ENCODE data around the gene GATD1.

Gene GATD1

DNA sequence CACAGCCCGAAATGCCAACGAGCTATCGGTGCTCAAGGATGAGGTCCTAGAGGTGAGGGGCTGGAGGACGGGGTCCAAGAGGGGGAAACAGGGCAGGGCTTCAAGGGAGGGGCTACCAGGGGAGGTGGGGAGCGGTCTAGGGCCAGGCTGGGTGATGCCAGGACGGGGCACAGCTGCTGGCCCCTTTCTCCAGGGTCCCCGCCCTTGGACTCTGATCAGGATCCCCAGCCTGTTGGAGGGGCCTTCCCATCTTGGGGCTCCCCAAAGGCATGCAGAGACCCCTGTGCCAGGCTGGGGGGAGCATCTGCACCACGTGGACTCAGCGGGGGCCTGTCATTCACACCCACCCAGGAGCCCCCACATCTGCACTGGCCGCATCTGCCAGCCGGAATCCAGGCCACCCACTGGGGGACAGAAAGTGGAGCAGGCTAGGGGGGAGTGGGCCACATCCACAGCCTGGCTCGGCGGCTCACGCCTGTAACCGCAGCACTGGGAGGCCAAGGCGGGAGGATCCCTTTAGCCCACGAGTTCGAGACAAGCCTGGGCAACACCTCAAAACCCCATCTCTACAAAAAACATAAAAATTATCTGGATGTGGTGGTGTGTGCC is 52.4 kb downstream of the GATD1 start:
- DNase-seq = no peak

DNA sequence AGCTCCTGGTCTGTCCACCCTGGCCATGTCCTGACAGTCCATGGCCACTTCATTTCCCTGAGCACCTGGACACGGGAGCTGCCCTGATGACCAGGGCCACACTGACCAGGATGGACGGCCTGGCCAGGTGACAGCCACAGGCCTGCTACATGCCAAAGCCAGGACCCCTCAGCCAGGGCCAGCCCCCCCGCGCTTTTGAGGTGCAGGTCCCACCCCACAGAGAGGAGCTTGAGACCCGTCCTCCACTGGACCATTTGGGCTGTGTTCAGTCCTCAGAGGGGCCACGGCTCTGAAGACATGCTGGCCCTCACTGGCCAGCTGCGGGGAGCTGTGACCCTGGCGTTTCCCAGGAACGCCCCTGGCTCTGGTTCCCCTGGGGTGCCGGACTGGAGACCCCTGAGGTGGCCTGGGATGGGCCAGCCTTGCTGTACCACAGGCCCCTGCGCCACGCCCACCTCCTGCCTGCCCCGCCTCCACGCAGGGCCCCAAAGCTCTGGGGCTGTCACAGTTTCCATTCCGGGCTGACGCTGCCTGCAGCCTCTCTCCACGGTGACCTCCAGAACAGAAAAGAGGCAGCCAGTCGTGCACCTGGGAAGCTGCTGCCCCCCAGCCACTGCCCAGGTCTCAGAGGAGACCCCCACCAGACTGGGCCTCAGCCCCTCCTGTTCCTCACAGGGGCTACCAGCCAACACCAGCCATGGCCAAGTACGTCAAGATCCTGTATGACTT is 53.1 kb downstream of the GATD1 start:
- no peak for DNase-seq

DNA sequence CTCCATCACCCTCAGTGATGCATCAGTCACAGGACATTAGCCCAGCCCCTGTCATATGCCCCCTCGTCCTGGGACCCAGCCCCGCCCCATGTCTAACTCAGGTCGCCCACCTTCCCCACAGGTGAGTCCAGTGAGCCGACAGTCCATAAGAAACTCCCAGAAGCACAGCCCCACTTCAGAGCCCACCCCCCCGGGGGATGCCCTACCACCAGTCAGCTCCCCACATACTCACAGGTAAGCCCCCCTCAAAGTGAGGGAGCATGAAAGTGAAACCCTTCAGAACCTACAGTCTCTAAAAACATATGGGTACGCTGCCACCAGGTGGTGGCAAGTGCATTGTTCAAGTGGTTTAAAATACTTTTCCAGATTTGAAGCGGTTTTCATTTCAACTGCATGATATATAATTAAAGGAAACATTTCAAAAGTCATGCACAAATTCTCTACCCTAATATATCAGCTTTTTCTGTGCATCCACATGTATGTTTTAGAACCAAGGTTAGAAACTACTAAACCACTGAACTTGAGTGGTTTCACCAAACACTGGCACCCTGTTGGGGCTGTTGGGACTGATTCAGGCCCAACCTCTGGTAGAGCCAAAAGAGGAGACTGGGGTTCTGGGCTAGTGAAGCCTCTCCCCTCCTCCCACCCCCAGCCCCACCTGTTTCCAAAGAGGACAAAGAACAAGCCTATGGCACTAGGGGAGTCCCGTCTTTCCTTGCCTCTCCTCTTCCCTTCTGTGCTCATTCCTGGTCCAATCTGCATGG is 54.0 kb downstream of the GATD1 start:
- peak; percentile 62 for DNase-seq

DNA sequence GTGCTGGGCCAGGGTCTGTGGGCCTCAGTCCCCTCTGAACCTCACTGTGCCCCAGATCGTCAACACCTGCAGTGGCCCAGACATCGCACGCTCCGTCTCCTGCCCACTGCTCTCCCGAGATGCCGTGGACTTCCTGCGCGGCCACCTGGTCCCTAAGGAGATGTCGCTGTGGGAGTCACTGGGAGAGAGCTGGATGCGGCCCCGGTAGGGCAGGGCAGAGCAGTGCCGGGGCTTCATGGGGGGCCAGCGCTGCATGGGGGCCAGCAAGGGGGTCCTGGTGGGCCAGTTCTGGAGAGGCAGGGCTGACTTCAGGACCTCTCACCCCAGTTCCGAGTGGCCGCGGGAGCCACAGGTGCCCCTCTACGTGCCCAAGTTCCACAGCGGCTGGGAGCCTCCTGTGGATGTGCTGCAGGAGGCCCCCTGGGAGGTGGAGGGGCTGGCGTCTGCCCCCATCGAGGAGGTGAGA is 54.9 kb downstream of the GATD1 start:
- DNase-seq = no peak

DNA sequence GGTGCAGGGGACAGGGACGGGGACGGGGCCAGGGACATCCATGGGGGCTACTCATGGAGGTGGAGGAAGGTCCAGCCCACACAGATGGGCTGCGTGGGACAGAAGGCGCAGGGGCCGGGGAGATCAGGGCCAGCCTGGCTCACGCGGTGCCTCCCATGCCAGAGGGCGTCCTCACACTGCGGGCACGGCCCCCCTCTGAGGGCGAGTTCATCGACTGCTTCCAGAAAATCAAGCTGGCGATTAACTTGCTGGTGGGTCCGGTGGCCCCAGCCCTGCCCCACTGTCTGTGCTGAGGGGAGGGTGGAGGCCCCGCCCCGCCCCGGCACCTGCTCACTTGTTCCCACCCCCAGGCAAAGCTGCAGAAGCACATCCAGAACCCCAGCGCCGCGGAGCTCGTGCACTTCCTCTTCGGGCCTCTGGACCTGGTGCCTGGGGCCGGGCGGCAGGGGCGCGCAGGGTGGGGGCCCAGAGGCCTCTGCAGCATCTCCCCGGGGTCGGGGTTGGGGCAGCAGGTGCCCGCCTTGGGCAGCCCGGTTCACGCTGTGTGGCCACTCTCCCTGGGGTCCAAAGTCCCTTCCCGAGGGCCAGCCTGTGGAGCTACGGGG is 55.4 kb downstream of the GATD1 start:
- peak; percentile 68 for DNase-seq

DNA sequence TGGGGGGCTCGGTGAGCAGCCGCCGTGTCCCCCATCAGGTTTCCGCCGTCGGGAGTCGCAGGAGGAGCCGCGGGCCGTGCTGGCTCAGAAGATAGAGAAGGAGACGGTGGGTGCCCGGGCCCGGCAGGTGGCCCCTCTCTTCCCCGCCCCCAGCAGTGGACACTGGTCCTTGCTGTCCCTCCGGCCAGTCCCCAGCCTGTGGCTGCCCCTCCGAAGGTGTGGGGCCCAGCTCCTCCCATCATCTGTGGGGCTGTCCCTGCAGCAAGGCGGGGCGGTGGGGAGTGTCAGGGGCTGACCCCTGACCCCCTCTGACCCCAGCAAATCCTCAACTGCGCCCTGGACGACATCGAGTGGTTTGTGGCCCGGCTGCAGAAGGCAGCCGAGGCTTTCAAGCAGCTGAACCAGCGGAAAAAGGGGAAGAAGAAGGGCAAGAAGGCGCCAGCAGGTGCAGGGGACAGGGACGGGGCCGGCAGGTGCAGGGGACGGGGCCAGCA is 56.0 kb downstream of the GATD1 start:
- no peak for DNase-seq

DNA sequence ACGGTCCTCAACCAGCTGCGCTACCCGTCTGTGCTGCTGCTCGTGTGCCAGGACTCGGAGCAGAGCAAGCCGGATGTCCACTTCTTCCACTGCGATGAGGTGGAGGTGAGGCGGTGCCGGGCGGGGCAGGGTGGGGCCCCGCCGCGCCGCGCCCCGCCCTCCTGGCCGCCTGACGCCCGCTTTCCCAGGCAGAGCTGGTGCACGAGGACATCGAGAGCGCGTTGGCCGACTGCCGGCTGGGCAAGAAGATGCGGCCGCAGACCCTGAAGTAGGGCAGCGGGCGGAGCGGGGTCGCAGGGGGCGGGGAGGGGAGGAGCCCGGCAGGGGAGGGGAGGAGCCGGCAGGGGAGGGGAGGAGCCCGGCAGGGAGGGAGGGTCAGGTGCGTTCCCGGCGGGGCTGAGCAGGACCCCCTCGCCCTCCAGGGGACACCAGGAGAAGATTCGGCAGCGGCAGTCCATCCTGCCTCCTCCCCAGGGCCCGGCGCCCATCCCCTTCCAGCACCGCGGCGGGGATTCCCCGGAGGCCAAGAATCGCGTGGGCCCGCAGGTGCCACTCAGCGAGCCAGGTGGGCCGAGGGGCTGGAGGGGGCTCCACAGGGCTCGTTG is 56.5 kb downstream of the GATD1 start:
- peak; percentile 53 for DNase-seq

DNA sequence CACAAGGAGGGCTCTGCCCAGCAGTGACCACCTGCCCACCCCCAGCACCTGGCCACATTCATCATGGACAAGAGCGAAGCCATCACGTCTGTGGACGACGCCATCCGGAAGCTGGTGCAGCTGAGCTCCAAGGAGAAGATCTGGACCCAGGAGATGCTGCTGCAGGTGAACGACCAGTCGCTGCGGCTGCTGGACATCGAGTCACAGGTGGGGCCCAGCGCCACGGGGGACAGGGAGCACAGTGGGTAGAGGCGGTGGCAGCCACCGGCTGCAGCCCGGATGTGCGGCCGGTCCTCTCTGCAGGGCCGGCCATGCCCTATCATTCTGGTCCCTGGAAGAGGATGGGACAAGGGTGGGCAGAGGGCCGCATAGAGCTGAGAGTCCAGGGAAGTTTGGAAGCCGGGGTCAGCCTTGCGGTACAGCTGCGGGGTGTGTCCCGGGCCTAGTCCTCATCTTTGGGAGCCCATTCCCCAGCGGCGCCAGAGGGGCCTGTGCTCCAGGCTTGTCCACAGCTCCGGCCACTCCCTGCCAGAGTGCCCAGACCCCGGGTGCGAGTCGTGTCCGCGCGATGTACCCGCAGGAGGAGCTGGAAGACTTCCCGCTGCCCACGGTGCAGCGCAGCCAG is 57.2 kb downstream of the GATD1 start:
- DNase-seq = no peak

DNA sequence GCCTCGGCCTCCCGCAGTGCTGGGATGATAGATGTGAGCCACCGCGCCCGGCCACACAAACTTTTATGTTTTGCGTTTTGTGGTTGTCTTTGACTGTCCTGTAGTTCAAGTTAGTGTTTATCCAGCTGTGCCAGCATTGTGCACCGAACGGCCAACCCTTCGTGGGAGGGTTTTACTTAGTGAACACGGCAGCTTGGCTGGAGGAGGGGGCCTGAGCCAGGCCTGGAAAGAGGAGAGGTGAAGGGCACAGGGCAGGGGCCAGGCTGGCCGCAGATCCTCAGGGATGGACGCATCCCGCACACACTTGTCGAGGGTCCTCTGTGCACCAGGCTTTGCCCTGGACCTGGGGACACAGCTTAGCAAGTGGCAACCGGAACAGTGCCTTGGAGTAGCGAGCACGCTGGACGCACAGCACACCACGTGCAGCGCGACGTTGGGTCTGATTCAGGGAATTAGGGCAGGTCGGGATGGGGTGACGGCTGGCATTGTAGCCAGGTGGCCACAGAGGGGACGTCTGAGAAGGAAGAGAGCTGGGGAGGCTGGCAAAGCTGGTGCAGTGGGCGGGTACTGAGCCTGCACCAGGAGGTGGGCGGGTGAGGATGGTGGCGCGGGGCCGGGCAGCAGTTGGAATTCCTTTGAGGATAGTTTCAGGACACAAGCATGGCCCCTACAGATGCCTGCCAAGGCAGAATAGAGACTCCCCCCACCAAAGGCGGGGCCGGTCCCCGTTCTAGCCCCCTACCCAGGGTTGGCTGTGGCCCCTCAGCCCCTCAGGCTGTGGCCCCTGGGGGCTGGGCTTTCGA is 57.9 kb downstream of the GATD1 start:
- DNase-seq = no peak

Measured in NCI-H345 (cell line).